ENCODE data around the gene CCL22.

GRCh38 chr16:57387598-57388354 lies 29.2 kb downstream of the CCL22 start:
- TF ChIP-seq CTCF (conservative IDR thresholded peaks at IDR 0.05; ENCODE audit: low read length) (no peak), EZH2phosphoT487 (IDR thresholded peaks at IDR 0.05; ENCODE audit: borderline replicate concordance) (no peak)
